Measurements from ENCODE around the gene GNA12.
"Not testable (repeated sequence)": the region's sequence is repeated elsewhere in the genome, so short reads cannot be mapped to it uniquely, and the experiment has no call there.

Gene GNA12

DNA sequence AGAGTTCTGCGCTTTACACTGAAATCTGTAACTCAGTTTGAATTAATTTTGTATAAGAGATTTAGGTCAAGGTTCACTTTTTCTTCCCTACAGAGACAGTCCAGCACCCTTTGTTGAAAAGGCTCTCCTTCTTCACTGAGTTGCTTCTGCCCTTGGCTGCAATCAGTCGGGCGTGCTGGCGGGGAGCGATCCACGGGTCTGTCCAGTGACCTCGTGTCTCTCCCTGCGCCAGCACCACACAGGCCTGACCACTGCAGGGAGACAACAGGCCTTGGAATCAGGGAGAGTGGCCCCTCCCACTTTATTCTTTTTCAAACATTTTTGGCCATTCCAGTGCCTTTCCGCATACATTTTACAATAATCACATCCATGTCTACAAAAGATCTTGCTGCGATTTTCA lies 89.2 kb downstream of the GNA12 start:
- TF ChIP-seq POU2F2 (IDR thresholded peaks at IDR 0.05; ENCODE audit: low read depth, low read length) (no peak), TAF1 (IDR thresholded peaks at IDR 0.05; ENCODE audit: low read depth, low read length) (no peak), SPI1 (IDR thresholded peaks at IDR 0.05; ENCODE audit: low read depth, low read length) (no peak), PAX5 (IDR thresholded peaks at IDR 0.05; ENCODE audit: insufficient read depth, low read length, severe bottlenecking) (no peak), POLR2AphosphoS5 (IDR thresholded peaks at IDR 0.05; ENCODE audit: low read depth, low read length) (no peak), POLR2A (IDR thresholded peaks at IDR 0.05; ENCODE audit: low read depth, low read length) (no peak)
- no peak for FAIRE-seq
- DNase-seq (ENCODE audit: insufficient read length, low spot score) = no peak

GRCh38 chr7:2754086-2754485 lies 90.0 kb downstream of the GNA12 start:
- FAIRE-seq (no peak), DNase-seq (ENCODE audit: insufficient read length, low spot score) (no peak)
- TF ChIP-seq PAX5 (IDR thresholded peaks at IDR 0.05; ENCODE audit: insufficient read depth, low read length, severe bottlenecking) (no peak), POU2F2 (IDR thresholded peaks at IDR 0.05; ENCODE audit: low read depth, low read length) (no peak), SPI1 (IDR thresholded peaks at IDR 0.05; ENCODE audit: low read depth, low read length) (no peak), POLR2AphosphoS5 (IDR thresholded peaks at IDR 0.05; ENCODE audit: low read depth, low read length) (no peak), POLR2A (IDR thresholded peaks at IDR 0.05; ENCODE audit: low read depth, low read length) (no peak), TAF1 (IDR thresholded peaks at IDR 0.05; ENCODE audit: low read depth, low read length) (no peak)

GRCh38 chr7:2753148-2753547 lies 91.0 kb downstream of the GNA12 start:
- no peak for TF ChIP-seq SPI1 (IDR thresholded peaks at IDR 0.05; ENCODE audit: low read depth, low read length)
- TF ChIP-seq POLR2A (IDR thresholded peaks at IDR 0.05; ENCODE audit: low read depth, low read length) = no peak
- no peak for TF ChIP-seq POLR2AphosphoS5 (IDR thresholded peaks at IDR 0.05; ENCODE audit: low read depth, low read length)
- no peak for TF ChIP-seq TAF1 (IDR thresholded peaks at IDR 0.05; ENCODE audit: low read depth, low read length)
- no peak for TF ChIP-seq PAX5 (IDR thresholded peaks at IDR 0.05; ENCODE audit: insufficient read depth, low read length, severe bottlenecking)
- no peak for TF ChIP-seq POU2F2 (IDR thresholded peaks at IDR 0.05; ENCODE audit: low read depth, low read length)
- no peak for DNase-seq (ENCODE audit: insufficient read length, low spot score)

GRCh38 chr7:2751086-2751485 lies 93.0 kb downstream of the GNA12 start:
- no peak for TF ChIP-seq PAX5 (IDR thresholded peaks at IDR 0.05; ENCODE audit: insufficient read depth, low read length, severe bottlenecking)
- TF ChIP-seq POLR2A (IDR thresholded peaks at IDR 0.05; ENCODE audit: low read depth, low read length) = no peak
- TF ChIP-seq POU2F2 (IDR thresholded peaks at IDR 0.05; ENCODE audit: low read depth, low read length) = no peak
- TF ChIP-seq TAF1 (IDR thresholded peaks at IDR 0.05; ENCODE audit: low read depth, low read length) = no peak
- no peak for TF ChIP-seq SPI1 (IDR thresholded peaks at IDR 0.05; ENCODE audit: low read depth, low read length)
- no peak for TF ChIP-seq POLR2AphosphoS5 (IDR thresholded peaks at IDR 0.05; ENCODE audit: low read depth, low read length)
- no peak for FAIRE-seq
- no peak for DNase-seq (ENCODE audit: insufficient read length, low spot score)

More at GRCh38 chr7:2753148-2753547, 91.0 kb downstream of the GNA12 start:
- FAIRE-seq = no peak

DNA sequence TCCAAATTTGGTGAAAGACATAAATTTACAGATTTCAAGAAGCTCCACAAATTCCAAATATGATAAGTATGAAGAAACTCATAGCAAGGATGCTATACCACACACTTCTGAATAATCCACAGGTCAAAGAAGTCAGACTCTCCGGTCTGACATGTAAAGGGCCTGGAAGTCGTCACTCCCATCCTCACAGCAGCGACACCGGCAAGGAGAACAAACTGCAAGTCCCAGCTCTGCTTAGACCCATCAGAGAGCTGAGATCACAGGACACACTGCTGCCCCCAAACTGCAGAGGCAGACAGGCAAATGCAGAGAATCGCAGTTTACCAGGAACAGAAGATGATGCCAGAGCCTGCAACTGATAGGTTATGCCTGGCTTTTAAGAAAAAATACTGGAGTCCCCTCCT lies 94.1 kb downstream of the GNA12 start:
- DNase-seq (ENCODE audit: insufficient read length, low spot score) (no peak), FAIRE-seq (no peak)
- TF ChIP-seq POU2F2 (IDR thresholded peaks at IDR 0.05; ENCODE audit: low read depth, low read length) = no peak
- no peak for TF ChIP-seq TAF1 (IDR thresholded peaks at IDR 0.05; ENCODE audit: low read depth, low read length)
- TF ChIP-seq PAX5 (IDR thresholded peaks at IDR 0.05; ENCODE audit: insufficient read depth, low read length, severe bottlenecking) = no peak
- no peak for TF ChIP-seq SPI1 (IDR thresholded peaks at IDR 0.05; ENCODE audit: low read depth, low read length)
- TF ChIP-seq POLR2AphosphoS5 (IDR thresholded peaks at IDR 0.05; ENCODE audit: low read depth, low read length) = no peak
- TF ChIP-seq POLR2A (IDR thresholded peaks at IDR 0.05; ENCODE audit: low read depth, low read length) = no peak

DNA sequence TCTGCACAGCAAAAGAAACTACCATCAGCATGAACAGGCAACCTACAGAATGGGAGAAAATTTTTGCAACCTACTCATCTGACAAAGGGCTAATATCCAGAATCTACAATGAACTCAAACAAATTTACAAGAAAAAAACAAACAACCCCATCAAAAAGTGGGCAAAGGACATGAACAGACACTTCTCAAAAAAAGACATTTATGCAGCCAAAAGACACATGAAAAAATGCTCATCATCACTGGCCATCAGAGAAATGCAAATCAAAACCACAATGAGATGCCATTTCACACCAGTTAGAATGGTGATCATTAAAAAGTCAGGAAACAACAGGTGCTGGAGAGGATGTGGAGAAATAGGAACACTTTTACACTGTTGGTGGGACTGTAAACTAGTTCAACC lies 95.4 kb downstream of the GNA12 start:
- FAIRE-seq = not testable (repeated sequence)

GRCh38 chr7:2743523-2744185 lies 100.5 kb downstream of the GNA12 start:
- not testable (repeated sequence) for FAIRE-seq; DNase-seq (ENCODE audit: insufficient read length, low spot score)

More for the DNA sequence above, 95.4 kb downstream of the GNA12 start:
- not testable (repeated sequence) for DNase-seq (ENCODE audit: insufficient read length, low spot score)

- no peak for FAIRE-seq
Measured at GRCh38 chr7:2738766-2739549, 105.2 kb downstream of the GNA12 start.

GRCh38 chr7:2737771-2738540 lies 106.2 kb downstream of the GNA12 start:
- DNase-seq (ENCODE audit: insufficient read length, low spot score) (no peak), FAIRE-seq (no peak)
- no peak for TF ChIP-seq SPI1 (IDR thresholded peaks at IDR 0.05; ENCODE audit: low read depth, low read length)
- TF ChIP-seq POU2F2 (IDR thresholded peaks at IDR 0.05; ENCODE audit: low read depth, low read length) = no peak
- TF ChIP-seq TAF1 (IDR thresholded peaks at IDR 0.05; ENCODE audit: low read depth, low read length) = no peak
- TF ChIP-seq POLR2A (IDR thresholded peaks at IDR 0.05; ENCODE audit: low read depth, low read length) = no peak
- no peak for TF ChIP-seq PAX5 (IDR thresholded peaks at IDR 0.05; ENCODE audit: insufficient read depth, low read length, severe bottlenecking)

More at GRCh38 chr7:2738766-2739549, 105.2 kb downstream of the GNA12 start:
- no peak for DNase-seq (ENCODE audit: insufficient read length, low spot score)
- TF ChIP-seq TAF1 (IDR thresholded peaks at IDR 0.05; ENCODE audit: low read depth, low read length) = no peak
- no peak for TF ChIP-seq POLR2AphosphoS5 (IDR thresholded peaks at IDR 0.05; ENCODE audit: low read depth, low read length)
- TF ChIP-seq POLR2A (IDR thresholded peaks at IDR 0.05; ENCODE audit: low read depth, low read length) = no peak
- TF ChIP-seq SPI1 (IDR thresholded peaks at IDR 0.05; ENCODE audit: low read depth, low read length) = no peak
- no peak for TF ChIP-seq POU2F2 (IDR thresholded peaks at IDR 0.05; ENCODE audit: low read depth, low read length)
- no peak for TF ChIP-seq PAX5 (IDR thresholded peaks at IDR 0.05; ENCODE audit: insufficient read depth, low read length, severe bottlenecking)

GRCh38 chr7:2737005-2737743 lies 106.9 kb downstream of the GNA12 start:
- not testable (repeated sequence) for DNase-seq (ENCODE audit: insufficient read length, low spot score); FAIRE-seq

Measured in GM12891 (cell line).